Mucosa of gallbladder (tissue), 1 donor: ENCODE measurements around the gene SBNO2. TPM values are rescaled to one million over a fixed set of nuclear protein-coding genes. Genes with fewer than 3 reads are reported as not detected.
A peak's percentile ranks its signal among the peaks of the same experiment; 100 is the strongest.

Experiments used
- DNase-seq: peaks from one replicate; pipeline ENCODE4 v3.0.0-alpha.2; 2020; ENCODE audit warnings: low spot score
- total RNA-seq: library from RNA; stranded (reverse); gene quantifications from one replicate; pipeline ENCODE4 v1.2.1, GENCODE V29; 2021
- donor health status: DM: no; HTN: no; CAD: no.

Gene SBNO2
- total RNA-seq, 1 donor from 2014 or later, result 64.1 TPM

DNA sequence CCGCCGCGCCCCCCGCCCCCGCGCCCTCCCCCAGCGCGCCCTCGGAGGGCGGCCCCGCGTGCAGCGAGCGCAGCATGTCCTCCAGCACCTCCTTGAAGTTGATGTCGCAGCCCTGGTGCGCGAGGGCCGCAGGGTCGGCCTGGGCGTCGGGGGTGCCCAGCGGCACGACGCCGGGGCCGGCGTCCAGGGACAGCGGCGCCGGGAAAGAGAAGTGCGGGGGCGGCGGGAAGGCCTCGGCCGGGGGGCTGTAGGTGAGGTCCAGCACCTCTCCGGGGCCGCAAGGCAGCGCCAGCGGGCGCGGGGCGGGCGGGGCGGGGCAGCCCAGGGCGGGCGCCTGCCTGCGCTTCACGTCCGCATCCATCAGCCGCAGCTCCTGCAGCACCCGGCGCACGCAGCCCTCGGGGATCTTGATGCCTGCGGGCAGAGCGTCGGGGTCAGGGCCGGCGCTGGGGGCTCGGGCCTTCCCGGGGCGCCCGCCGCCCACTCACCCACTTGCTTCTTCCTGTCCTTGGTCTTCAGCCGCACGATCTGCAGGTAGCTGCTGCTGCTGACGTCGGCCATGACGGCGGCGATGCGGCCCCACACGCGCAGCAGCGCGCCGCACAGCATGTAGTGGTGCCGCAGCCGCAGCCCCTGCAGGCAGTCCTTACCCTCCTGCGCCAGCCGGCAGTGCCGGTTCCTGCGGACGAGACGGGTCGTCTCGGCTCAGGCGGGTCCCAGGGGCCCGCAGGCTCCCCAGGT, 65.6 kb downstream of the SBNO2 start:
- no peak for DNase-seq

DNA sequence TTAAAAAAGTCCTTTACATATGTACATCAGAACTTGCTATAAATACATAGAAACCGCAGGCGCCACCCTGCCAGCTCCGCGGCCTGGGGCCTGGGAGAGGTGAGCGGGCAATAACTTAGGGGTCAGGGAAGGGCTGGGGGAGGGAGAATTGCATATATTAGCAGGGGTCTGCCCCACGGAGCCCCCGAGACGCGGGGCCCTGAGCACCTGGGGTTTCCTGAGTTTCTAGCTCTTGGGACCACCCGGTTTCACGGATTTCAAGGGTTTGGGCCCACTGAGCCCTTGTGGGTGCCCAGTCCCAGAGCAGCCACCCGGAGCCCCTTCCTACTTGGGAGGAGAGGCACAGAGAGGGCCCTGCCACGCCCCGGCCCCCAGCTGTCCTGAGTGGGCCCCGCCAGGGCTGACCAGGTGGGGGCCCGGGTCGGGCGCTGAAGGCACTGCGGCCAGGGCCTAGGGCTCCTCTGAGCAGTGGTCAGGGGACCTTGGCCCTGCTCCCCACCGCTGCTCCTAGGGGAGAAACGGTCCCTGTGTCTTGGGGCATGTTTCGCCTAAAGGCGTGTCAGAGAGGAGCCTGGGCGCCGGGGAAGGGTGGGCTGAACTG, 66.3 kb downstream of the SBNO2 start:
- no peak for DNase-seq

DNA sequence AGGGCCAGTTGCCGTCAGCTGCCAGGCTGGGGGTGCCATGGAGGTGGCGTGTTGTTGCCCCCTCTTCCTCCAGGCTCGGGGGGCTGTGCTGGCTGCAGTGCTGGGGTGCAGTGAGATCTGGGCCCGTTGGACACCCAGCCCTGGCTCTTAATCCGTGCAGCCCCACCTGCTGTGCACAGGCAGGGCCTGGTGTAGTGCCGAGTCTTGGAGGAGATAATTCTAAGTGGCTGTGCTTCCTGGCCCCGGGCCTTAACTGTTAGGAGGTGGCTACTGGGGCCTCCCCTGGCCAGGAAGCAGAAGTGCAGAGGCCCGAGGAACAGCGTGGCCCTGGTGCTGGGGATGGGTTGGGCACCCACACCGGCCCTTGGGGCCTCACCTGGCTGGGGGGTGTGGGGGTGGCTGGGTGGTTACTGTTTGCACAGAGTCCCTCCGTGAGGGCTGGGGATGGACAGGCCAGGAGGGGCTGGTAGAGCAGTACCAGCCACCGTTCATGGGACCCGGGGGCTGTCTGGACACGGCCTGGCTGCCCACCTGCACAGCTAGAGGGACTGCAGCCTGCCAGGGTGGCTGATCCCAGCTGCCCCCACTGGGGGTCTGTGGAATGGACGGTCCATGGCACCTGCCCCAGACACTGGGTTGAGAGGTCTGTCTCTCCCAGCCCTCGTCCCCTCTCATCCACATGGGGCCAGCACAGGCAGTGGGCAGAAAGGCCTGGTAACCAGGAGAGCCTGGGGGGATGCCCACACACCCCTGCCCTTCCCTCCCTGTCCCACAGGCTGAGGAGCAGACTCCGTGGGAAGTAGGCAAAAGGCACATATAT, 67.0 kb downstream of the SBNO2 start:
- no peak for DNase-seq

GRCh38 chr19:1105873-1106840, 67.9 kb downstream of the SBNO2 start:
- no peak for DNase-seq

DNA sequence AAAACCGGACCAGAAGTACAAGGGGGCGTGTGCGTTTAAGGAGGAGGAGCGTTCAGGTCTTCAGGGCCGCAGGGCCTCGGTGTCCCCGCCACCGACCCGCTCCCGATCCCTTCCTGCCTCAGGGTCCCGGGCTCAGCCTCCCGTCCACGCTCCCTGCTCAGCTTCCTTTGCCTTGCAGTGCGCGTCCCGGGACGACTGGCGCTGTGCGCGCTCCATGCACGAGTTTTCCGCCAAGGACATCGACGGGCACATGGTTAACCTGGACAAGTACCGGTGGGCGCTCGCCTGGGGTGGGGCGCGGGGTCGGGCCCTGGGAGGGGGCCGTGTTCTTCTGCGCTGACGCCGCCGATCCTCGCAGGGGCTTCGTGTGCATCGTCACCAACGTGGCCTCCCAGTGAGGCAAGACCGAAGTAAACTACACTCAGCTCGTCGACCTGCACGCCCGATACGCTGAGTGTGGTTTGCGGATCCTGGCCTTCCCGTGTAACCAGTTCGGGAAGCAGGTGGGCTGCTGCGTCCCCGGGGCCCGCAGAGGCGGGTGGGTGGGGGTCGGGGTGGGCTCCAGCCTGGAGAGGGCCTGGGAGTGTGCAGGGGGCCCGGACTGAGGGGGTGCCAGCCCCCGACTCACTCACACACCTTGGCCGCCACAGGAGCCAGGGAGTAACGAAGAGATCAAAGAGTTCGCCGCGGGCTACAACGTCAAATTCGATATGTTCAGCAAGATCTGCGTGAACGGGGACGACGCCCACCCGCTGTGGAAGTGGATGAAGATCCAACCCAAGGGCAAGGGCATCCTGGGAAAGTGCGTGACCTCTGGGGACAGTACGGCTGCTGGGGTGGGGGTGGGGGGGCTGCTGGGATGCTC, 68.8 kb downstream of the SBNO2 start:
- no peak for DNase-seq

DNA sequence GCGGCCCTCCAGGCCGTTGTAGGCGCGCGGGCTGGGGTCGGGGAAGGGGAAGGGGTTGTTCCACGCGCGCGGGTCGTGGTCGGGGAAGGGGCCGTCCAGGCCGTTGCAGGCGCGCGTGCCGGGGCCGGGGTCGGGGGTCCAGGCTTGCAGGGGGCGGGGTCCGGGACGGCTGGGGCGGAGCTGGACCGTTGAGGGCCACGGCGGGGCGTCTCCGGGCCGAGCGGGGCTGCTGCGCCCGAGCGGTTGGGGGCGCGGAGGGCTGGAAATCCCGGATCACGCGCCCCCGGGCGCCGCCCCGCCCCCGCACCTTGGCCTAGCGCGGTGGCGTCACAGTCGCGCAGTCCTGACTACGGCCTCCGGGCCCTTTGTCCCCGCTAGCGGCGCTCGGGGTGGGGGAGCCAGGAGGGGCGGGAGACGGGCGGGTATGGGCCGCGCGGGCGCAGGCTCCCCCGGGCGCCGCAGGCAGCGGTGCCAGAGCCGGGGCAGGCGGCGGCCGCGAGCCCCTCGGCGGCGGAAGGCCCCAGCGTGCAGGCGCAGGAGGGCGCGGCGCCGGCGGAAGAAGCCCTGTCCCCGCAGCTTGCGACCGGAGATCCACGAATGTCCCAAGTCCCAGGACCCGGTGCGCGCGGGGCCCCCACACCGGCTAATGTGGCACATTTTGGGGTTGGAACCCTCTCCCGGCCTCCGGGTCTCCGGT, 69.6 kb downstream of the SBNO2 start:
- peak; percentile 70 for DNase-seq

DNA sequence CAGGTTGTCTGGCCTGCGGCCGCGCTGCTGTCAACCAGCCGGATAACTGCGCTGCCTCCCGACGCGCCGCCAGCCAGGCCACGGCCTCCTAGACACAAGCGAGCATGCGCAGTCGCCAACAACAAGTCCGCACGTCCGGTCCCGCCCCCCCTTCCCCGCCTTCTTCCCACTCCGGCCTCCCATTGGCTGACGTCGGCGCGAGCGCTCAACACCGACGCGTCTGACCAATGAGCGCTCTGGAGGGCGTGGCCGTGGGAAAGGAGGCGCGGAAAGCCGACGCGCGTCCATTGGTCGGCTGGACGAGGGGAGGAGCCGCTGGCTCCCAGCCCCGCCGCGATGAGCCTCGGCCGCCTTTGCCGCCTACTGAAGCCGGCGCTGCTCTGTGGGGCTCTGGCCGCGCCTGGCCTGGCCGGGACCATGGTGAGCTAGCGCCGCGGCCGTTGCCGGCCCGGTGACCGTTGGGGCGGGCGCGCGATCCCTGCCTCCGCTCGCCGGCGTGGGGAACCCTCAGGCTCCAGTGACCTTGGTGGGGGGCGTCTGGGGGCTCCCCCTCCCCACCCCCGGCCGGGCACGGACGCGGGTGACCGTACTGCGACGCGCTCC, 70.3 kb downstream of the SBNO2 start, which contains the start of gene GPX4:
TSS of gene GPX4 (plus strand) at position 287 of the 603 bp plus-strand sequence. CDS start at position 337, 50 bp downstream.
- DNase-seq, result peak; percentile 99

GRCh38 chr19:1103132-1103707, 70.8 kb downstream of the SBNO2 start:
- DNase-seq, result no peak

- DNase-seq, result peak; percentile 90
These were observed 71.5 kb downstream of the SBNO2 start for GRCh38 chr19:1102407-1103131.

GRCh38 chr19:1101337-1101698, 72.8 kb downstream of the SBNO2 start:
- DNase-seq, result no peak

DNA sequence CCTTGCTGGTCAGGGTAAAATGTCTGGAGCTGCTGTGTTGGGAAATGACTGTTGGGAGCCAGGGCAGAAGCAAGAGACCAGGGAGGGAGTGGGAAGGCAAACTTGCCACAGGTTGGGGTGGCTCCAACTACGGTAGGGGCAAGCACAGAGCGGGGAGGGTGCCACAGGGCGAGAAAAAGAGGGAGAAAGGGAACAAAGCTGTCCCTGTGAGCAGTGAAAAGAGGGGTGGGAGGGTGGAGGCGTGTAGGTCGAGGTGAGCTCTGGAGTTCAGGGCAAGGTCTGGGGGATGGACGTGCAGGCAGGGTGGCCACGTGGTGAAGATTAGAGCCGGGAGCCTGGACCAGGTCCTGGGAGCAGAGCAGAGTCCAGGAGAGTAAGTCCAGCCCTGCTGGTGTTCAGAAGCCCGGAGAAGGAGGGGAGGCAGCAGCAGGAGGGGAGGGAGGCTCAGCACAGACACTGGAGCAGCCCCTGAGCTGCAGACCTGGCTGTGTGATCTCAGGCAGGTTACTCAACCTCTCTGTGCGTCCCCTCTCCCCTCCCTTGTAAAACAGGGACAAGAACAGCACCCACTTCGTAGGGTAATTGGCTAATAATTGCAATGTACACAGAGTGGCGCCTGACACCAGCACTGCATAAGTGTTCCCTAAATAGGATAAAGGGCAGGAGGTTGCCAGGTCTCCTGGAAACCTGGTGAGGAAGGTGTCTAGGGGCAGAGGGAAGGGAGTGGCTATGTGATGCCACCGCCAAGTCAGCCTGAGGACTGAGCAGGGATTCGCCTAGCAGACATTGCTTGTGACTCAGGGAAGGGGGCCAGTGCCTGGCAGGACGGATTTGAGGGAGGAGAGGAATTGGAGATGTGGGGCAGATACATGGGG, 75.7 kb downstream of the SBNO2 start:
- DNase-seq, result peak; percentile 65

- no peak for DNase-seq
These were observed 76.3 kb downstream of the SBNO2 start for GRCh38 chr19:1097810-1098176.

DNA sequence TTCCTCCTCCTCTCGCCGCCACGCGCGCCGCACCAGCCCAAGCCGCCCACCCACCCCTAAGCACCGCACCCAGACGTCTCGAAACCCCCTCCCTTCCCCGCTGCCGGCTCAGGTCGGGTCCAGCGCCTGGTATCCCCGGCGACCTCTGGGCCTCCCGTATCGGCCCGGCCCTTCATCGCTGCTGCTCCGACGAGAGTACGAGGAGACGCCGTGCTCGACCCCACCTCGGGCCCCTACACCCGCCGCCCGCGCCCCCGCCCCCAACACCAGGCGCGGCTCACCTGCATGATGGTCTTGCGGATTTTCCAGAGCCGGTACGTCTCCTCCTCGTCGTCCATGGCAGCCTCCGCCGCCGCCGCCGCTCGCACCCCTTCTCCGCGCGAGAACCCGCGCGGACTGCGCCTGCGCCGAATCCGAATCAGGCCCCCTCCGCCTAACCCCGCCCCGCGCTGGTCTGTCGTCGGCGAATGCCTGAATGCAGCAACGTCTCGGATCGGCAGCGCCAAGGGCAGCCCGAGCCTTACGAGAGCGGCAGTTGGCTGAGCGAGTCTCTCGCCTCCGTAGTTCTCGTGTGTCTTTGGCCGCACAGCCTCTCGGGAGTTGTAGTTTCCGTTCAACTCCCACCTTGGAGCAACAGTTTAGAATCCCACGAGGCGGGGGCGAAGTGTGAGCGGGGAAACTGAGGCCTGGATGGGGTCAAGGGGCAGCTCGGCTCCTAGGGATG, 78.9 kb downstream of the SBNO2 start, which contains the start of gene POLR2E:
TSS of gene POLR2E (minus strand) at position 398 of the 724 bp plus-strand sequence. CDS start at position 338, 60 bp downstream.
- DNase-seq, result peak; percentile 98

DNA sequence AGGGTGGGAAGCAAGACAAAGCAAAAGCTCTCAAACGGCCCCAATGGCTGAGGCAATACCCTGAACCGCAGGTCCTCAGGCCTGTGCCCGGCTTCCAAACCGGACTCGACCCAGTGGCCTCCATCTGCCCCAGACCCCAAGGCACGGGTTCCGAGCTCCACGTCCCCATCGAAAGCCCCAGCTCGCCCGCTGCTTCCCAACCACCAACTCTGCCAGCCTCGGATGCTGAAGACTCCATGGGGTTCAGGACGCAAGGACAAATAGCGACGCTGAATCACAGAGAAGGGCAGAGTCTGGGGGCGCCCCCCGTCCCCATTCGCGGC, 79.5 kb downstream of the SBNO2 start:
- DNase-seq, result no peak

- no peak for DNase-seq
These were observed 80.1 kb downstream of the SBNO2 start for GRCh38 chr19:1093811-1094553.

GRCh38 chr19:1093330-1093729, 80.7 kb downstream of the SBNO2 start:
- no peak for DNase-seq
